C4-2B (cell line): ENCODE data around the gene MIS18A.

Experiments used
- ZFX ChIP-seq: fragments of 450-650 bp; IDR thresholded peaks from 2 replicates; pipeline ENCODE4 v1.6.1; 2017
- TF ChIP-seq, protein P1 (sequence below): fragments of 450-650 bp; conservative IDR thresholded peaks from 2 replicates; pipeline ENCODE4 v1.5.1; 2017; ENCODE audit warnings: mild to moderate bottlenecking

DNA sequence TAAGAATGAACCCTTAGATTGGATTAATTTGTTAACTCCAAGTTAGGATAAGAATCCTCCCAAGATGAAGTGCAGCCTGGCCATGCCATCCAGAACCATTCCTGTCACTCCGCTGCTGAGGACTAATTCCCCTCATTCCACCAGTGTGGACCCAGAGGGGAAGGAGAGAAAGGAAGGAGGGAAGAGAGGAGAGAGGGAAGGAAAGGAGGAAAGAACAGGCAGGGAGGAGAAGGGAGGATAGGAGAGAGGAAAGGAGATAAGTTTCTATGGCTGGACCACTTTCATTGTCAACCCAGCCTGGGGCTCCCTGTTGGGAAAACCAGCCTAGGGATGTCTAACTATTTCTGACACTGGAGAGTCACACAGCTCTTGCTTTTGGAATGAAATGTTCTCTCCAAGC lies 24.5 kb upstream of the MIS18A start:
- TF ChIP-seq, protein P1, sequence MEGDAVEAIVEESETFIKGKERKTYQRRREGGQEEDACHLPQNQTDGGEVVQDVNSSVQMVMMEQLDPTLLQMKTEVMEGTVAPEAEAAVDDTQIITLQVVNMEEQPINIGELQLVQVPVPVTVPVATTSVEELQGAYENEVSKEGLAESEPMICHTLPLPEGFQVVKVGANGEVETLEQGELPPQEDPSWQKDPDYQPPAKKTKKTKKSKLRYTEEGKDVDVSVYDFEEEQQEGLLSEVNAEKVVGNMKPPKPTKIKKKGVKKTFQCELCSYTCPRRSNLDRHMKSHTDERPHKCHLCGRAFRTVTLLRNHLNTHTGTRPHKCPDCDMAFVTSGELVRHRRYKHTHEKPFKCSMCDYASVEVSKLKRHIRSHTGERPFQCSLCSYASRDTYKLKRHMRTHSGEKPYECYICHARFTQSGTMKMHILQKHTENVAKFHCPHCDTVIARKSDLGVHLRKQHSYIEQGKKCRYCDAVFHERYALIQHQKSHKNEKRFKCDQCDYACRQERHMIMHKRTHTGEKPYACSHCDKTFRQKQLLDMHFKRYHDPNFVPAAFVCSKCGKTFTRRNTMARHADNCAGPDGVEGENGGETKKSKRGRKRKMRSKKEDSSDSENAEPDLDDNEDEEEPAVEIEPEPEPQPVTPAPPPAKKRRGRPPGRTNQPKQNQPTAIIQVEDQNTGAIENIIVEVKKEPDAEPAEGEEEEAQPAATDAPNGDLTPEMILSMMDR: no peak
- TF ChIP-seq ZFX: no peak
